Activated T-cell treated with anti-CD3 and anti-CD28 coated beads for 4 hours (primary cell): ENCODE data around the gene CHRM2.
"Not testable (repeated sequence)": the region's sequence is repeated elsewhere in the genome, so short reads cannot be mapped to it uniquely, and the experiment has no call there.

ENCODE experiments used
- DNase-seq: peaks from one replicate; pipeline ENCODE4 v3.0.0-alpha.2; 2020

The CHRM2 gene

GRCh38 chr7:136868496-136869000 lies at the start of gene CHRM2:
Gene CHRM2, plus strand, starts transcription at chr7:136868652. Its CDS starts 146,214 bp downstream, at chr7:137014866.
- DNase-seq, result no peak

- not testable (repeated sequence) for DNase-seq
Measured at GRCh38 chr7:136831398-136831797, 37.1 kb upstream of the CHRM2 start.

DNA sequence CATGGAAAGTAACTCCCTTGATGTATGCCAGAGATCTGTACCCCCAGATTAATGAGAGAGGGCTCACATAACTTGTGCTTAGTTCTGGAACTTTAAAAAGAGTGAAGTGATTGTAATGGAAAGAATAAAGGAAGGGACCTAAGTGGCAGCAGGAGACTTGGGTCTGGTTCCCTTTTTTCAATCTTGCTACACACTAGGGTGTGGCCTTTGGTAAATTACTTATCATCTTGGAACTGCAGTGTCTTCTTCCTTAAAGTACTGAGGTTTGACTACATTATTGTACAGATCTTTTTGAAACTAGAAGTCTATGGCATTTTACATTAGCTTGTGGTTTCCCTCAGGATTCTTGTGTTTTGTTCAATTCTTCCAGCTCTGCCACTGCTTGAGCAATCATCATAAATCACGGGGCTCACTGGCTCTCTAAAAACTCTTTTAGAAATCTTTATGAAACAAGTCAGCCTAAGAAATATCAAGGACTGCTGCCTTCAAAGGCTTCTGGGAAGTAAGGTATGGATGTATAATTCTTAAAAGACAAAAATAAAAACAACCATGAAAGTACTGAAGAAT lies 22.5 kb upstream of the CHRM2 start:
- no peak for DNase-seq

- no peak for DNase-seq
Measured at GRCh38 chr7:136847858-136848257, 20.6 kb upstream of the CHRM2 start.

DNA sequence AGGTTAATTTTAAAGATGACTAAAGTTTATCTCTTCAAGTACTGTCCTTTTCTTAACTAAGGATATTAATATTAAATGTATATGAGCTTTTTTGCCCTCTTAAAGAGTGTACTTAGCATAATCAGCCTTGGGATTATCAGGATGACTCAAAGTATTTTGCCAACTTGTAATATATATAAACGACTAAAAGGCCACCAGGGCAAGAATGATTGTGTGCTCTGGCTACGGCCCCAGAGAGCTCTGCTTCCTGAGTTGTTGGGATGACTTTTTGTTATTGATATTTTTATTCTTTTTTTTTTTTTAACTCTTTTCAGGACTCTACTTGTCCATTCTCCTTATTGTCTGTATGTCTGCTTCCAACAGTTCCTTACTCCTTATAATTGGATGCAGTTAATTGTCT lies 14.8 kb upstream of the CHRM2 start:
- no peak for DNase-seq

DNA sequence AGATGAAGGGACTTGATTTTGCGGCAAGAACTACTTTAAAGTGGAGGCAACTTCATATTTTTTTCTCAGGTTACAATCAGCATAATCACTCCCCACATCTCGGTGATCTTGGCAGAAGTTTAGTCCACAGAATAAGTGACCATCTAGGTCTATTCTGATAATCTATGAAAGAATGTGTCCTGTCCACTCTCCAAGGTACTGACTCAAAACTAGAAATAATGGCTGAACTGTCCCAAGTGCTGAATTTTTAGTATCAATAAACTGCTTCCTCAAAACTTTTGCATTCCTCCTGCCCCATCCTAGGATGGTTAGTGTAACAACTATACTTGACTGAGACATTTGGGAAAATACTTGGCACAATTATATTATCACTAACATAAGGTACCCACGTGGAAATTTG lies 10.9 kb upstream of the CHRM2 start:
- no peak for DNase-seq

DNA sequence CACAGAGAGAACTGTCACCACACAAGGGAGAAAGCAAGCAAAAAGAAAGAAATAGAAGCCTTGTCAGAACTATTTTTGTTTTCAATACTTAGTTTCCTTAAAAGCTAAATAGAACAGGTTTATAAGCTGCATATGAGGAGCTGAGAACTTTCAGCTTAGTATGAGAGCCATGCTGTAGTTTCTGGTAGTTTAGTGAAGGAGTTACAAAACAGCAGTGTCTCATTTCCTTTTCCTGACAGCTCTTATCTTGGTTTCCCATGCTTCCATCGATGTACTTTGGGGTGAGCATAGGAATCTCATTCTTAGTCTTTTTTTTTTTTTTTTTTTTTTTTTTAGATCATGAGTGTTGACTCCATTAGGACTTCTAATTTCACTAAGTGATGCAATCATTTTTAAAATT lies 8.6 kb upstream of the CHRM2 start:
- DNase-seq, result no peak

DNA sequence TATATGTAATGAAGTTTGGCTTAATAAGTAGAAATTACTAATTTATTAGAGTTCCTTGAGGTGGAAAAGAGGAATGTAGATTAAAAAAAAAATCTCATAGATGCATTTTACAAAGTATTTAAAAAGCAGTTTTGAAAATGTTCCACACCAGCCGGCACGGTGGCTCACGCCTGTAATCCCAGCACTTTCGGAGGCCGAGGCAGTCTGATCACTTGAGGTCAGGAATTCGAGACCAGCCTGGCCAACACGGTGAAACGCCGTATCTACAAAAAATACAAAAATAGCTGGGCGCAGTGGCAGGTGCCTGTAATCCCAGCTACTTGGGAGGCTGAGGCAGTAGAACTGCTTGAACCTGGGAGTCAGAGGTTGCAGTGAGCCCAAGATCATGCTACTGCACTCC lies 3.2 kb upstream of the CHRM2 start:
- no peak for DNase-seq

- no peak for DNase-seq
Measured at GRCh38 chr7:136865777-136866176, 2.7 kb upstream of the CHRM2 start.

- no peak for DNase-seq
Measured at GRCh38 chr7:136869001-136869961, 829 bp downstream of the CHRM2 start.

GRCh38 chr7:136869991-136870865 lies 1.8 kb downstream of the CHRM2 start:
- no peak for DNase-seq

- DNase-seq, result no peak
Measured at GRCh38 chr7:136870866-136871487, 2.5 kb downstream of the CHRM2 start.

GRCh38 chr7:136874393-136875032 lies 6.1 kb downstream of the CHRM2 start:
- DNase-seq, result no peak

GRCh38 chr7:136877509-136877908 lies 9.1 kb downstream of the CHRM2 start:
- DNase-seq, result no peak

DNA sequence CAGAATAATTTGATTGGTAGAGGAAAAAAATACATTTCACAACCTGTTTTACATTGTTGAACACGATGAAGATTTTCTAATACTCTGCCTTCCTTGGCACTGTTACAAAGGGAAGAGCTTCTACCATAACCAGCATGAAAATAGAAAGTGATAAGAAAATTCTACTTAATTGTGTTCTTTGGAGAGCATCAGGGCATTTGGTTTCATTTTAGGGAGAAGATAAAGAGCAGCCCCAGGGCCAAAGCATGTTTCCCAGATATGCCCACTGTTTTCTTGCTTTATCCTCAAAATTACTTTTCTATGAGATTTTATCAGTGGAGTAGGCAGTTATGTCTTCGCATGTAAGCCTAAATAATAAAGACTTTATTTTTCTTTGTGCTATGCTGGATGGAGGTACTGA lies 9.5 kb downstream of the CHRM2 start:
- no peak for DNase-seq

DNA sequence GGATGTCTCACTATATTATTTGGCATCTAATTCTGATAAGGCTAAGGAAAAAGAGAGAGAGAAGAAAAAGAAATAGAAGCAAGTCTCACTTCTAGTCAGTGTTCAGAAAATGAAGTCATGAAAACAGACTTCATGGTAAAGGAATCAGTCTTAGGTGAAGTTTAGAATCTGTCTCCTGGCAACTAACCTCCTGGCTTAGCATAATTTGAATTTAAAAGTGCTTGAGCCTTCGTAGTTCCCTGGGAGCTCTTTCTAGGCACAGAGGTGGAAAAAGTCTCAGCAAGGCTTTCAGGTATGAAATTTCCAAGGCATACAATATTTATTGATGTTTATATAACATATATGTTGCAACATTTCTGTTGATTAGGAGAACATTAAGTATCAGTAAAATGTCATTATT lies 10.4 kb downstream of the CHRM2 start:
- no peak for DNase-seq

GRCh38 chr7:136883046-136883445 lies 14.6 kb downstream of the CHRM2 start:
- no peak for DNase-seq

DNA sequence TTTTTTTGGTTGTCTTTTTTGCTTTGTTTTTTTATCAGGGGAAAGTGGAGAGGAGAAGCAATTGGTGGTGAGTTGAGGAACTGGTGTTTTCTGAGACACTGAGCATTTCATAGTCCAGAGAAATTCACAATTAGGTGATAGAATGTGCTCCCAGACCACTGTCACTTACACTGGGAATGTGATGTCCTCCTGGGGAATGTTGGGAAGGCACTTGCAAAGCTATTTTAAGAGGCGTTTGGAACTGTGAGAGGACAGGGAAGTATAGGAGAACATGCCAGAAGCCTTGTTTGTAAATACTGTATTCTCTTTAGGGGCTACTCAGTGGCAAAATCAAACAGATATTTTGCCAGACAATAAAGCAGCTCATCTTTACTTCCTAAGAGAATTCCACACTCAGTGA lies 16.0 kb downstream of the CHRM2 start:
- DNase-seq, result no peak

GRCh38 chr7:136887317-136887716 lies 18.9 kb downstream of the CHRM2 start:
- DNase-seq, result no peak

DNA sequence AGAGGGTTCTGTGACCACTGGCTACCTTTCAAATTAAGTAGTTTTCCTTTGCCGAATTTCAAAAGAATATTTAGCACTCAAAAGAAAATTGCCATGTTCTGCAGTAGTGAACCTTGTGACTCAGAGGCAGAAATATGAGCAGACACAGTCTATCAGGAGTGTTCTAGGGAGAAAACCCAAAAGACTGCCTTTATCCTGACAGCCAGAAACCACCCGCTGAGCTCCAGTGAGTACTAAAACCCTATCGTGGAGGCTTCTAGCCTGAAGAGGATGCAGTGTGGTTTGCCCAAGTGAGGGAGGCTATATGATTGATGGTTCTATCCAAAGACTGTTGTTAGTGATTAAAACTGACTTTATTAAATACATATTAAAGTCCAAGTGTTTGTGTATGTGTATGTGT lies 21.9 kb downstream of the CHRM2 start:
- no peak for DNase-seq

GRCh38 chr7:136891850-136892249 lies 23.4 kb downstream of the CHRM2 start:
- DNase-seq, result no peak

DNA sequence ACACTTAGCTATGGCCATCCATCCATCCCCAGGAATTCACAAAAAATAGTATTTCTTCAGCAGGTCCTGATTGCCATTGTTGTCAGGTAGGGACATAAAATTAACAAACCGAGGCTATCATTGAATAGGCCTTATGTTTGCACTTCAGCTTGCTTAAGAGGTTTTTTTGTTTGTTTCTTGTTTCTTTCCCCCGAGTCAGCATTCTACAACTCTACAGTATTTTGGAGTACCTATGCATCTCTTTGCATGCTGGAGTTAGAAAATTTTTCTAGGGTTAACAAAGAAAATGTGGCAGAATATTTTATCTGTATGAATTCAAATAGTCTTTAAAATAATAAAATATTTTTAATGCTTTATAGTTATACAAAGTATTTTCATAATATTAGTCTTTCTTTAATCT lies 26.3 kb downstream of the CHRM2 start:
- no peak for DNase-seq
